DMS114 treated with DMSO at 0.1 percent for 48 hours (cell line): ENCODE data around the gene DCTD.

ENCODE experiments used
- DNase-seq: peaks from one replicate; lab custom pipeline; 2025; ENCODE audit not compliant: unreplicated experiment; lab: John Stamatoyannopoulos, UW

DCTD gene

DNA sequence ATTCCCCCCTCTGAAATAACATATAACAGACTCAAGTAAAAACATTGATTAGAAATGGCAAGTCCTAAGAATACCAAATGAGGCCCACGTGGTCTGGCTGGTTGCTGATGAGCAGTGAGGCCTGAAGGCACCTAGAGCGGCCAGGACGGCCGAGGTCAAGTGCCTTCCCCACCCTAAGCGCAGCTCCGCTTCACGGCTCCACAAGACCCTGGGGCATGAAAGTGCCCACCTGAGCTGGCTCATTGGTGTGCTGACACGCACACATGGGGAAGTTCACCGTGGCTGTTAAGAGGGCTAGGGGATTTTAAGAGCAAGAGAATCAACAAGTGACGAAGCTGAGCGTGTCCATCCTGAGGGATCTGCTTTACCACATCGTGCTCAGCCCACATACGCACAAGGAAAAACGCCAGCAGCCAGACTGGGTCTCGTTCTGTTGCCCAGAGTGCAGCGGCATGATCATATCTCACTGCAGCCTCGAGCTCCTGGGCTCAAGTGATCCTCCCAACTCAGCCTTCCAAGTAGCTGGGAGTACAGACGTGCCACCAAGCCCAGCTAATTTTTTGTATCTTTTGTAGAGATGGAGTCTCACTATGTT is 22.4 kb downstream of the DCTD start:
- no peak for DNase-seq

DNA sequence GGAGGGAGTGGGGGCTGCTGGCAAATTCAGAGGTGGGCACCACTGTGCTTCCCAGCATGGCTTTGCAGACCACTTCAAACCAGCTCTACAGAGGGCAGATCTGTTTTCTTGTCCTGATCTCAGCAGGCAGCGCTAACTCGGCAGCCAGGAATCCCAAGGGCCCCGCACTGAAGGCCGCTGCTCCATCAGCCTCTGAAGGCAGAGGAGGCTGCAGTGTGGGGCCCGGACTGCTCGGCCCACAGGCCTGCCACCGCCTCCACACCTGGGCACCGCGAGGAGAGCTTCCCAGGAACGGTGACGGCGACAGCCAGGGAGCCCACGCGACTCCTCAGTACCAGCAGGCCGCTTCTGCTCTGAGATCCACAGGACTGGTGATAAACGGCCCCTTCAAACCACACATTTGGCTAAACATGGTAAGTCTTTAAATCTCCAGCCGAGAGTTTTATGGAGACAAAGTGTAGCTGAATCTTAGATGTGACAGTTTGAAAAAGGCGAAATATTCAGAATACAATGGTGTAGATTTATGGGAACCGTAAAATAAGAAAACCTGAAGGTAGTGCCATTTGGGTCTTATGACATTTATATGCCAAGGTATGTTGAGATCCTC is 23.6 kb downstream of the DCTD start:
- no peak for DNase-seq

DNA sequence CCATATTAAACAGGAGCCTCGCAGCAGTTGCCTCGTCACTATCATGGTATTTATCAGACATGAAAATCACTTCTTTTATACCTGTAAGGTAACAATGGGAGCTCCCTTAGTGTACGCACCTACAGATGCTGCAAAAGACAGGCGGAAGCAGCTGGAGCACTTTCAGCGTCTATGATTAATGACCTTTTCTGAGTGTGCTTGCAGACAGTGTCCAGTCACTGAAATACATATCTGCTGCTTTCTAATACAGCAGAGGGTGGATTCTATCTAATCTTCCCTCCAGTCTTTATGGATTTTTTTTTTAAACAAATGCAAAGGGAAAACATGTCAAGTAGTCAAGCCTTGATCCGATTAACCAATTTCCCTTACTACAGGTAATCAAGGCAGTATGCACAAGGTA is 24.1 kb downstream of the DCTD start:
- DNase-seq, result no peak

DNA sequence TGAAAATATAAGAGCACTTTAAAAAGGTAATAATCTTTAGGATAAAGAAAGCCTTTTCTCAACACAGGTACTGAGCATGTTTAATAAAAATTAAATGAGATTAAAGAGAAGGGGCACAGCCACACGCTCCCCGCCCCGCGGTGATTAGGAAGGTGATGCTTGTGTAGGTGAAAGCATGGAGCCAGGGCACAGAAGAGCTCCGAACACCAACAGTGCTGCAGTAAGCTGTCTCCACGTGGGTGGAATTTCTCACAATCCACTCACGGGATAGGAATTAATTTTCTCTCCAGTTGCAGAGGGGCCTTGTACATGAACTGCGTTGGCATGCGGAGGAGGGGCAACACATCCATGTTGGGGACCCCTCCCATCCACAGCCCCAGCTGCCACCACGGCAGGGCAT is 27.0 kb downstream of the DCTD start:
- DNase-seq, result no peak

GRCh38 chr4:182888891-182889290 is 28.3 kb downstream of the DCTD start:
- DNase-seq, result no peak

DNA sequence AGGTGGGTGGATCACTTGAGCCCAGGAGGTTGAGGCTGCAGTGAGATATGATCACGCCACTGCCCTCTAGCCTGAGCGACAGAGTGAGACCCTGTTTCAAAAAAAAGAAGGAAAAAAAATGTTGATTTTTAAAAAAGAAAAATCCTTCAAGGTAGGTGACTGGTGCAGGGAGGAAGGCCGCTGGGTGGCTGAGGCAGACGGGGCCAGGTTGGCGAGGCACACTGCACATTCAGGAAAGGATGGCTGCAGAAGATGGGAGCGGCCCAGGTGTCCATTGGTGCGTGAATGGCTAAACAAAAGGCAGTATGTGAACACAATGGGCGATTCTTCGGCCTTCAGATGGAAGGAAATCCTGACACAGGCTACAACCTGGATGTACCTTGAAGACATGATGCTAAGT is 30.4 kb downstream of the DCTD start:
- DNase-seq, result no peak

DNA sequence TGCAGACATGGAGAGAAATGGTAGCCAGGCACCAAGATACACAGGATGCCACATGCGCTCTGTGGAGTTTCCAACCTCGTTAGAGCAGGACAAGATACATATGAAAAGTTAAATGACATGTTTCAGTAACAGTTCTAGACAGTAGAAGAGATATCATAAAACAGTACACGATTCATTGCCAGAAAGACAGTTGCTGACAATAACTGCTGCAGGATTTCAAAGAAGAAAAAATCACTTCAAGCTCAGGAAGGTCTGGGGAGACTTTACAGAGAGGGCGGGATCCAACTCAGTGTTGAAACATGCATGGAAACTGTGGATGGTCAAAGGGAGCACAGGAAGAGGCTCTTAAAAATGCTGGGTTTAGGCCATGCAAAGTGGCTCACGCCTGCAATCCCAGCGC is 31.0 kb downstream of the DCTD start:
- DNase-seq, result no peak

DNA sequence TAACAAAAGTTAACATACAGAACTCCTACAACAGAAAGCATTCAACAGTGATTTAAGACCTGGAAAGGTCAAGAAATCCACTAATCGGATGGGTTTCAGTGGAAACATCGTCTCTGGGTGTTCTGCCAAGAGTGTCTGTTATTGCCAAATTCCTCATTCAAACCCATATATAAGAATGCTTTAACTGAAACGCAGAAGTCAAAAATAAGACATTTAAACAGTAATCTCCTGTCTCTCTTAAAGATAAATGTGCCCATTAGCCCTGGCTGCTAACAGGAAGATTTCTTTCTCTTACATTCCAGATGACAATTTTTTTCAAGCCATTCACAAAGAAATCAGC is 31.5 kb downstream of the DCTD start:
- no peak for DNase-seq

- no peak for DNase-seq
These were observed 32.0 kb downstream of the DCTD start for GRCh38 chr4:182885022-182885737.

DNA sequence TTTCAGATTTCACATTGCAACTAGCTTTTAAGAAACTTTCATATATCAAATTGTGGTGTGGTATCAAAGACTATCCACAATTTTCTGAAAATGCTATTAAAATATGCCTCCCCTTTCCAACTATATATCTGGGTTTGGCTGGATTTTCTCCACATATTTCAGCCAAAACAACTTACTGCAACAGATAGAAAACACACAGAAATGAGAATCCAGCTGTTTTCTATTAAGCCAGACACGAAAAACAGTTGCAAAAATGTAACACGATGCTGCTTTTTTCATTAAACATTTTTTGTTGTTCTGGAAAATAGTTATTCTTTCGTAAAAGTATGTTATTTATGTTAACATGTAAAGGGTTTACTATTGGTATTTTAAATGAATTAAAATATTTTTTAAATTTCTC is 33.1 kb downstream of the DCTD start:
- DNase-seq, result no peak

DNA sequence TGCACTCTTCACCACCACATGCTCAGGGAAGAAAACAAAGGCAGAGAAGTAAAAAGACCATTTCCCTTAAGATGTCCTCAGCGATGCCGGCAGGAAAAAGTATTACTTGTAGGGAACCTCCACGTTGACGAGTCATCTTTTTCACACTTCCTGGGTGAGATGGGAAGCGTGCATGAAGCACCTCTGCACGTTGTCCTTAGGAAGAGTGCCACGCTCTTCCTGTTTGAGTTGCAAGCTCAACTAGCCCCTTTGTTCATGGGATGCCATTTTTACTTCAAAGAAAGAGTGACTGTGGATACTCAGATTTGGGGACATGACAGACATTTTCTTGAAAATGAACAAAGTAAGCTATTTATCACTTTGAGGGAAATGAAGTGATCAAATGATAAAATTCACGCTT is 33.8 kb downstream of the DCTD start:
- DNase-seq, result no peak

DNA sequence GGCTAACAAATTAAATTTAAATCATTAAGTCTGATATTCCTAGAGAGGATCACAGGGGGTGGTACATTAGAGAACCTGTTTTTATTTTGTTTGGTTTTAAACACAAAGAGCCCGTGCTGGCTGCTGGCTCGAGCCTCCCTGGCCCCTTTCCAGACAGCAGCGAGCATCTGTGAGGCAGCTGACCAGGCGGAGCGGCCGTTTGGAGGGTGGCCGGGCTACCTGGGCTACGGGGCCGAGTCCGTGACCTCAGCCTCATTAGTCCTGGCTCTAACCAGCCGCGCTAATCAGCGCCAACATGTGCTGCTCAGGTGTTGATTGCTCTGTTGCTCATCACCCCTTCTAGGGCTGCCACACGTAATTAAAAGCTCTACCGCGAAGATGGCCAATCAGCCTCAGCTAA is 35.3 kb downstream of the DCTD start:
- no peak for DNase-seq

DNA sequence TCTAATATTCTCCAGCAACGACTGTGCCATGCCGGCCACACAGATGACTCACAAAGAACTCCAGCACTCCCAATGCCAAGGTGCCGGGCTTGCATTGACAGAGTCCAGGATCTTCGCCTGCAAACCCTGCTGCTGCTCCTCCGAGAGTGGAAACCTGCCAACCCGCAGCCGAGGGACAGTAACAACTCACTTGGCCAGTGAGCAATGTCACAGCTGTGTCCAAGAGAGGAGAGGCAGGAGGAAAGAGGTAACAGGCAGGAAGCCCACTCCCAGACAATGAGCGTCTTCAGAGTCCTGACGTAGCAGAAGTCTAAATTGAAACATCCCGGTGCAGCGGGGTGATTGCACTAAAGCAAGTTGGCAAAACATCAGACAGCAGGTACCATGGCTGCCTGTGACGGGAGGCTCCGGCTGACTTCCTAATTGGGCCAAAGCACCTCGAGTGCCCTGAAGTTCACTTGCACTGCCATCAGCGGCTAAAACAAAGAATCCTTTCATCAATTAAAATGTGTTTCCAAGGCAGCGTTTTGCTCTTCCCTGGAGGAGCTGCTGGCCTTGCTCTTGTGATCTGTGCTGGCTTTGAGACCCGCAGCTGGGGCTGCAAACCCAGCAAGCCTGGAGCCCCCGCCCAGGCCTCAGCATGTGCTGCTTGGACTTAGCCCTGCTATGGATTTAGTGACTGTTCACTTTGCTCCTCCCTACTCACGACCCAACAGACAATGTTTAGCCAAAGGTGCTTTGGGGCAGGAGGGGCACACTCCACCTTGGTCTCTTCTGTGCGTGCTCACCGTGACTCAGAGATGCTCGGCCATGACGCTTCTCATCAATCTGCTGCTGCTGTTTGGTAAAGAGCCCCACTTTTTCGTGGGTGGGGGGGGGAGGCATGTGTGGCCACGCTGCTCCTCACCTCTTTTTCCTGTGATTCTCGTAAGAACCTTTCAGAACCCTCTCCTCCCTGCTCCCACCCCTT is 36.5 kb downstream of the DCTD start:
- no peak for DNase-seq

GRCh38 chr4:182879913-182880312 is 37.3 kb downstream of the DCTD start:
- DNase-seq, result no peak

DNA sequence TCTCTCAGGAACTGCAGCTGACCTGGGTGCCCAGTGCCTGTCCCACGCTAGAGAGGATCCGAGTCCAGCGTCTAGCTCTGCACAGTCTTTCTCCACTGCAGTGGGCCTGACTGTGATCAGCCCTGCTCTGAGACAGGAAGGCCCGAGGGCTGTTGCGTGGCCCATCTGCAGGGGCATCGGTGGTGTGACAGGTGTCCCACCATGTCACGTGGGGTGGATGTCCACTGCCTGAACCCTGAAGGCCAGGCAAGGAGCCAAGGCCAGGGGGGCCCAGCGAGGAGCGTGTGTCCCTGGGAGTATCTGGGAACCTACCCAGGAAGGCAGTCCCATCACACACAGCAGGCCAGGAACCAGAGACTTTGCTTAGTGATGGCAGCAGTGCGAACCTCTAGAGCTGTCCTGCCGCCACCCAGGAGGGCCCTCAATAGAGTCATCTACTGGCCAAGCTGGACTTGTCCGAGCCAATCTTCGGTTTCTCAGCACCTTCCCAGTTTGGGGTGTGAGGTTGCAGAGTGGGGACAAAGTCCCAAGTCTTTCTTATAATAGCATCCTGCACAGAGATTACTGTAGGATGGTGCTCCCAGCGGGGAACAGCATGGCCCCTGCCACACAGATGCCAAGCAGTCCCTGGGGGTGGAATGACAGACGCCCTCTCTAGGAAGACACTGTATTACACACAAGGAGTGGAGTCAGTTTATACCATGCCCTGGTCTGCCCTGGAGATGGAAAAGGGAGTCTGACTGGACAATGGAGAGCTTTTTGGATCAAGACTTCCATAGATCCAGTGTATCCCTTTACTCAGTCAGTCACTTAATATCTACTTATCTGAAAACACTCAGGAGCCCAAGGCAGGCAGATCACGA is 38.3 kb downstream of the DCTD start:
- no peak for DNase-seq

DNA sequence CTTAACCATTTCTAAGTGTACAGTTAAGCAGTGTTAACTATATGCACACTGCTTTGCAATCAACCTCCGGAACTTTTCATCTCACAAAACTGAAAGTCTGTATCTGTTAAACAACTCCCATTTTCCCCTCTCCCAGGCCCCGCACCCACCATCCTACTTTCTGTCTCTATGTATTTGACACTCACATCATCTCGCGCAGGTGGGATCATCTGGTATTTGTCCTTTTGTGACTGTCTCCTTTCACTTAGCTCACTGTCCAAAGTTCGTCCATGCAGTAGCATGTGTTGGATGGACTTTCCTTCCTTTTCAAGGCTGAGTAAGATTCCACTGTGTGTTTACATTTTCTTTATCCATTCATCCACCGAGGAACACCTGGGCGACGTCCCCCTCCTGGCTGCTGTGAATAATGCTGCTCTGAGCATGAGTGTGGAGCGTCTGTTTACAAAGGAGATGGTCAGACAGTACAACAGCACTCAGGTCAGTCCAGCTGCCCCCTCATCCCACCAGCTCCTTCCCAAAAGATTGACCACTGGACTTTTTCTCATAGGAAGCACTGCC is 39.8 kb downstream of the DCTD start:
- DNase-seq, result no peak

- DNase-seq, result no peak
These were observed 40.8 kb downstream of the DCTD start for GRCh38 chr4:182876427-182876826.

DNA sequence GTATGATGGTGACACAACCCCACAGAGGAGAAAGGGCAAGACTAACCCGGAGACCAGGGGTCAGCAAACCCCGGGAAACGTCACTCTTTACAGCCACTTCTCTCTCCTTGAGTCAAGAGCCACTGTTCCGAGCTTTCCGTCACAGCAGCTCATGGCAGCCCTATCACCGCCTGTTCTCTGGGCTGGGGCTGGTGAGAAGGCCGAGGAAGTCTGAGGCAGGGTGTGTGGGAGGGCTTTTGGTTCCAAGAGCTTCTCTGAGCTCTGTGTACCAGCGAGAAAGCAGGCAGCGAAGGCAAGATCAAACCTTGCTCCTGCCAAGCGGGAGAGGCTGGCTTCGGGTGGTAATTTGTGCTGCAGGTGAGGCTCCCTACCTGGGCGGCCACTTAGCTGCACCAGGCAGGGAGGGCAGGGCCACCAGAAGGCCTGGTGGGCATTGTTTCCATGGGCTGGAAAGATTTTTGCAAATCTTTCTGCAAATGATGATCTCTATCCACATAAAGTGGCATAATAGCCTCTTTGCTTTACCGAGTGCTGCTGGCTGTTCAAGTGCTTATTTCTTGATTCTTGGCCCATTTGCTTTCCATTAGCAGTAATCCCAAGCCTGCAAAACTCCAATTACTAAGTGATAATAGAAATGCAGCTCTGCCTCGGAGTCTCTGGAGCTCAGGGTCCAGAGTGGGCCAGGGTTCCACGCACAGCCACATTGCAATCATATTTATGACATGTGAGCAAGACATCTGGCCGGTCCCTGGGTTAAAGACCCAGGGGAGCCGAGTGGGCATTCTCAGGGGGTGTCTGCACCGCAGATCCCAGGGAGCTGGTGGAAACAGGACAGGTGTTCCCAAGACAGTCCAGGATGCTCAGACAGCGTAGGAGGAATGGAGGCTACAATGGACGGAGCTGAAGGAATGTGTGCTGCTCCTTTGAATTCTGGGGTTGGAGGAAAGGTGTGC is 41.5 kb downstream of the DCTD start:
- no peak for DNase-seq

GRCh38 chr4:182874797-182875345 is 42.3 kb downstream of the DCTD start:
- DNase-seq, result no peak
